Hepatic stellate cell (primary cell): ENCODE data around the gene TAC4.
"Not testable (repeated sequence)": the region's sequence is repeated elsewhere in the genome, so short reads cannot be mapped to it uniquely, and the experiment has no call there.

Experiments
- DNase-seq: peaks from one replicate; pipeline ENCODE4 v3.0.0; 2011; ENCODE audit warnings: low spot score

TAC4 gene

DNA sequence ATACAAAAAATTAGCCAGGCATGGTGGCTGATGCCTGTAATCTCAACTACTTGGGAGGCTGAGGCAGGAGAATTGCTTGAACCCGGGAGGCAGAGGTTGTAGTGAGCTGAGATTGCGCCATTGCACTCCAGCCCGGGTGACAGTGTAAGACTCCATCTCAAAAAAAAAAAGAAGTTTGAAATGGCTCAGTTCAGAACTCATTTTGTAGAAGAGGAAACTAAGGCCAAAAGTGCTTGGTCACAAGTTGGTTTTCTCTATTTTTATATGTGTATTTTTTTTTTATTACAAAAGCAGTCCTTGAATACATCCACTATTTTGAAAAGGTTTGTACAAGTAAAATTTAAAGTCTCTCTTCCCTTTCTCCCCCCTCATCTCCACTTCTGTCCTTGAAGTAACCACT lies 5.5 kb downstream of the TAC4 start:
- no peak for DNase-seq

DNA sequence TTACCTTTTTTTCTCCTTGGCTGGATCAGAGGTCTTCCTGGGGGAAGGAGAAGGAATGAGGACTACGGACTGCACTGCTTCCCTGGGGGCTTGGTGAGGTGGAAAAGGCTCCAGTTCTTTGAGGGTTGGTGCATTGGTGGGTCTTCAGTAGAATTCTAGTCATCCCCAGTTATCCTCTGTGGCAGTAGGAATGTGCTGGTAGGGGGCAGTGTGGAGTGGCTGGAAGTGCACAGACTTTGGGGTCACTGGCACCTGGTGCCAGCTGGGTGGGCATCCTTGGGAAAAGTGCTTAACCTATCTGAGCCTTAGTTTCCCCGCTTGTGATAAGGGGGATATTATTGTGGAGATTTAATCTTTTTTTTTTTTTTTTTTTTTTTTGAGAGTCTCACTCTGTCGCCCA lies 6.3 kb downstream of the TAC4 start:
- DNase-seq: no peak

DNA sequence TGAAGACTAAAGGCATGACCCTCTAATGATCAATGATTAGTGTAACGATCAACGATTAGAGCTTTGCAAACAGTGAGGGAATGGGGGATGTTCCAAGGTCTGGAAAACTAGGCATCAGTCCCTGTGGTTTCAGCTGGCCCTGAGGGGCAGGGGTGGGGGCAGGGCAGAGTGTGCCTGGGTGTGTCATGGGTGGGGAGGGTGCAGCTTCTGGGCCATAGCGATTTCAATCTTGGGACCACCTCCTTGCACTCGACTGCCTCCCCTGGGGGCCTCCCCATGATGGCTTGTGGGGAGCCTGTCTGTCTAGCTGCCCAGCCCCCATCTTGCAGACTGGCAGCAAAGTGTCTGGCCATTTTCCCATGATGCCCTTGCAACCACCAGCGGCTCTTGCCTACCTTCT lies 8.4 kb downstream of the TAC4 start:
- no peak for DNase-seq

DNA sequence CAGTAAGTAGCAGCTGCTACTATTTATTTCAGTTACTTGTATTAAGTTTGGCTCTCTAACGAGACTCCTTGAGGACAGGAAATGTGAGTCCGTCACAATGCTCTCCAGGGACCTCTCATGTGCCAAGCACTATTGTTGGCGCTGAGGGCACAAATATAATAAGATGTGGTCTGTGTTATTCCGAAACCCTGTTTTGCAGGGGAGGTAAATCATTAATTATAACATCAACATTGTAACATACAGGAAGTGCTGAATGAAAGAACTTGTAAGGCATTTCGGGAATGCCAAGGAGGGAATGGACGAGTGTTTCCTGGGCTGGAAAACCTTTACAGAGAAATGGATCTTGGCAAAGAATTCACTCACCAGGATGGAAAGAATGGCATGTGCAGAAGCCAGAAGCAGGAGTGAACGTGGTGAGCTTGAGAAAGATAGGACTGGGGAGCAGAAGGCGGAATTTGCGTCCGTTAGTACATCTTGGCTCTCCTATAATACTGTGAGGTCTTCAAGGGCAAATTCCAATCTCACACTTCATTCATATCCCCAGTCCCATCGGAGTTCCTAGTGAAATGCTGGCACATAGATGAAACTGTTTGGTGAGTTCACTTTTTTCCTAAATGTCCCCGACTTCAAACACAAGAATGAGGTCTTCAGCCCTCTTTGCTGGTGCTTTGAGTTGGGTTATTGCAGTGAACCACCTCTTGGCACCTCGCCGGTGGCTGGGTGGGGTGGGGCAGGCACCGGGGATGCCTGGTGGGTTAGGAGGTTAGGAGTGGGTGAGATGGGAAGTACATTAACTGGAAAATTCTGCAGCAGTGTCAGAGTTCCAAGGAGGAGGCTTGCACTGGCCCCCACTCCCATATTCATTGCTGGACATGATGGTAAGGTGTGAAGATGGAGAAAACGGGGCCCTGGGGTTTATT lies 11.5 kb downstream of the TAC4 start:
- no peak for DNase-seq

DNA sequence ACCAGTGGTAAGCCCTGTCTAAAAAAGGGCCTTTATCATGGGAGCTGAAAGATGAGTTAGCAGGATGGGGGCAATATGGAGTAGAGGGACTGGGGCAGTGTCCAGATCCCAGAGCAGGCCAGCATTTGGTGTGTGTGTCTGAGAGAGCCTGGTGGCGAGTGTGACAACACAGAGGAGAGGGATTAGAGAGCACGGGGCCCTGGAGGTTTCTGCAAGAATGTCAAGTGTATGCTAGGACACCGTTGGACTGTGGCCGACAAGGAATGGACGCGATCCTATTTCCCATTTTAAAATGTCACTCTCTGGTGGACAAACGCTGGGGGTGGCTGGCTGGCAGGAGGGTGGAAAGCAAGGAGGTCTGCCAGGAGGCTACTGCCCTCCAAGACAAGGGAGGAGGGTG lies 12.4 kb downstream of the TAC4 start:
- DNase-seq: no peak

DNA sequence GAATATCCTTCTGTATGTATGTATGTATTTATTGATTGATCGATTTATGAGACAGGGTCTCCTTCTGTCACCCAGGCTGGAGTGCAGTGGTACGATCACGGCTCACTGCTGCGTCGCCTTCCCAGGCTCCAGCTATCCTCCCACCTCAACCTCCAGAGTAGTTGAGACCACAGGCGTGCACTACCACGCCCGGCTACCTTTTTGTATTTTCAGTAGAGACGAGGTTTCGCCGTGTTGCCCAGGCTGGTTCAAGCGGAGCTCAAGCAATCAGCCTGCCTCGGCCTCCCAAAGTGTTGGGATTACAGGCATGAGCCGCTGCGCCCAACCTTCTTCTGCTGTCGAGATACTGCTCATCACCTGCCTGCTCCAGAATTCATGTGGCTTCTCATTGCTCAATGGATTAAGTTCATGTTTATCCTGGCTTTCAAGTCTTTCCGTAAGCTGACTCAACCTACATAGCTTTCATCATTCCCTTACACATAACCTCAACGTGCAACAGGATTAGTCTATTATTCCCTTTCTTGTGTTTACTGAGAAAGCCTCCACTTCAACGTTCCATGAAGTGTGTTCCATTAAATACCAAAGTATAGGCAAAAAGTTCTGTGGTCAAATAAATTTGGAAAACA lies 13.6 kb downstream of the TAC4 start:
- no peak for DNase-seq

DNA sequence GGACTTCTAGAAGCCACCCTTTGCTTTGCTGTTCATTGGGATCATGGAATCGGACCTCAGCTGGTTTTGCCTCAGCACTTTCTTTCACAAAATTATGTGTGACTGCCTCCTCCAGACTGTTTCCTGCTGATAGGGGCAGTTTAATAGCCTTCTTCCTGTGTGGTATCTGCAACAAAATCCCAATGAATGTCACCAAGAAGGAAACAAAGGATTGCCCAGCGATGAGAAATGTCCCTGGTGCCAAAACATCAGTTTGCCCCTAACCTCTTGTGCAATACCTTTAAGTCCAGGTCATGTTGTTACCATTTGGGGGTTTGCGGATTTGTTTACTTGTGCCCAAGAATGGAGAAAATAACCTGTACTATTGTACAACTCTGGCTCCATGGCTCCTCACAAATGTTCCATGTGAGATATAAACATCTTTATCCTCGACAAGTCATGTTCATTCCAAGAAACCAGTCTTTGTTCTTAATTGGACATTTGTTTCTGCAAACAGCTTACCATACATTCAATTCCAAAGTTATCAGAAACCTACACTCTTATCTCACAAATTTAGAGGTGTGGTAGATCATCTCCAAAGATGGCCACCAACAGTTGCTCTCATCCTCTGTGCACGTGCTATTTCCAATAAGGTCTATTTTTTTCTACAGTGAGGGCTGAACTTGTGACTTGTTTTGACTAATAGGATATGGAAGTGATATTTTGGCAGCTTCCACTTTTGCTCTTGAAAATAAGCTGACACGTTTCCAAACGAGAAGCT lies 14.8 kb downstream of the TAC4 start:
- DNase-seq: no peak

DNA sequence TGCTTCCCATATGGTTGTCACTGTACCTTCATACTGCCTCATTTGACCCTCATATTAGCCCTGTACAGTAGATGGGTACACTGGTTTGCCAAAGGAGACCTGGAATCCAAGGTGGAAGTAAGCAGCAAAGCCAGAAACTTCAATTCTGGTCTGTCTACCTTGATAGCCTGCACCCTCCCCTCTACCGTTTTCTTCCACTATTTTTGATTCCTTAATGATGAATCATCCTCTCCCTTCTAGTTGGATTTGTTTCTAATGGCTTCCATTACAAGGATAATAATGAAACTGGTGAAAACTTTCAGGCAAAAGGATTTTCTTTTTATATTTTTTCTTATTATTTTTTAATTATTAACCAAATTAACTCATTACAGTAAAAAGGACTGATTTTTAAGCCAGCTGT lies 17.3 kb downstream of the TAC4 start:
- no peak for DNase-seq

DNA sequence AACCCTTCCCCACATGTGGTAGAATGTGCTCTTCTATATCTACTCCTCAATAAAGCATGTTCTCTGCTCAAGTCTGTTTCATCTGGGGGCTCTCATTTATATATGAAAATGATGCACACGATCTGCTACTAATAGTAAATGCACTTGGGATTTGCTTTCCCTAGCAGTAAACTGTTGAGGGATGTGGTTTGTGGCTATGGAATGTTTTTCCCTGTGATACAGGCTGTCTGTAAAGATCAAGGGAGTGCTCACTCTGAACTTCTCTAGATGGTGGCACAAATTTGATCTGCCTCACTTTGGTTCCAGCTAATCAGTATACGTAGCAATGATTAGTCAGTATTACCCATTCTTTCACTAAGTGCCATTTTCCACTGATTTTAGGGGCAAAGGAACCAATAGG lies 18.8 kb downstream of the TAC4 start:
- no peak for DNase-seq

DNA sequence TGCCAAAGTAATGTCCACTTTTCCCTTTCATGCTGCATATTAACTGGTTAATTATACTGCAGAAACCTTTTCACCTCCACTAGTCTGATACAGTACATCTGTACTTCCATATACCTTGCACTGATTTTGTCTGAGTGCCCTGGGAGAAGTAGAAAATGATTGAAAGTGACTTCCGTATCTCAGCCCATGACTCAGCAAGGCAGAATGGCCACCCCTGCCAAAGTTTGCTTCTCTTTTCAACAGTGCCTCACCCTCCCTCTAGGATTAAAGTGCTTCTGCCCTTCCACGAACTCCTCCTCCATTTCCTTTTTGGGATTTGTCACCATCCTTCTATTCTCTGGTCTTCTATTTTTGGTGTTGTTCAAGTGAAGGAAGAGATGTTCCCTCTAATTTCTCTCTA lies 19.5 kb downstream of the TAC4 start:
- DNase-seq: not testable (repeated sequence)

DNA sequence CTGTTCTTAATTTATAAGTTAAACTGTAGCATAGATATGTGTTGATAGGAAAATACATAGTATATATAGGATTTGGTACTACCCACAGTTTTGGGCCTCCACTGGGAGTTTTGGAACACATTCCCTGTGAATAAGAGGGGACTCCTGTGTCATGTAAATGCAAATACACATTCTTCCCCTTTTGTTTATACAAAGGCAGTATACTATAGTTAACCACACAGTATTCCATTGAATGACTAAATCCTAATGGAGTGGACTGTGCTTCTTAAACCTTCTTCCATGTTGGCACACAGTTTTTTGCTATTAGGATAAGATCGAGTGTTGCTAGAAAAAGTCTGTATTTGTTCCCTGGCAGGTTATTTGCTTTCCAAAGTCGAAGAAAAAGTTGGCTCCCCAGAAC lies 22.2 kb downstream of the TAC4 start:
- no peak for DNase-seq

DNA sequence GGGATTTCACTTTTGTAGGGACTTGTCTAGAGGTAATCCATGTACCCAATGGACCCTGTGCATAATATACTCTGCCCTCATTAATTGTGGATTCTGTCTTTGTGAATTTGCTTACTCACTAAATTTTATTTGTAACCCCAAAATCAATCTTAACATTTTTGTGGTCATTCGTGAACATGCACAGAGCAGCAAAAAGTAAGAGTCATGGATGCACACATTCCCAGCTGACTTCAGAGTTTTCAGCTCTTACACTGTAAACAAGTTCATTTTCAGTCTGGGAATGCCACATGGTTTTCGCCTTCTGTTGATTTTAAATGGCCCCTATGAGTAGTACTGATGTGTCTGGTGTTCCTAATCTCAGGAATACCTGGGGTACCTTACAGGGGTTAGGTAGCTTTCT lies 24.3 kb downstream of the TAC4 start:
- no peak for DNase-seq

DNA sequence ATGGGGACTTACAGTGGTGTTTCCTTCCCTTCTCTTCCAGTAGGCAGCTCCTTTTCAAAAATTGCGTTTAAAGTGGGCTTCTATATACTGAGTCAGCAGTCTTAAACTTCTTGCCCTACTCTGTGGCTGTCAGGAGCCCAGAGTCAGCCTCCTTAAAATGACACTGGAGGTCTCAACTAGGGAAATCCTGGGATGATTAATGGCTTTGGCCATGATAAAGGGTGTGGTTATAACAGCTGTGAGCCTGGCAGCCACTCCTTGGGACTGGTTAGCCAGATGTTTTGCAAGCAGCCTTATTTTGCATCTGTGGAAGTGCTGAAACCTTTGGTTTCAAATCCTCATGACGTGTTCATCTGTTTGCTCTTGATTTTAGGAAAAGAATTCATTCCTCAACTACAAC lies 25.0 kb downstream of the TAC4 start:
- DNase-seq: no peak

DNA sequence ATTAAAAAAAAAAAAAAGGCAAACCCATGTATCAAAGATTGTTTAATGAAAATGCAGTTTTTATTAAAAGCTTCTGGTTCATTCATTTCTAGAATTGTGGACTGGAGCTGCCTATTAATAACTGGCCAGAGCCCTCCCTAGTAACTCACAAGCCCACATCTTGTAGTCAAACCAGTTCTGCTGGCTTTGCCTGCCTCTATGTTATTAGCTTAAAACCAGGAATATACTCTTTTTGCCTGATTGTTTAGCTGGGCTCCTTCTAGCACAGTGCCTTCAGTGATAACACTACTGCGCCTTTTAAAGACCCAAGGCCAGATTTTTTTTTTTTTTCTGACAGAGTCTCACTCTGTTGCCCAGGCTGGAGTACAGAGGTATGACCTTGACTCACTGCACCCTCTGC lies 26.0 kb downstream of the TAC4 start:
- no peak for DNase-seq

DNA sequence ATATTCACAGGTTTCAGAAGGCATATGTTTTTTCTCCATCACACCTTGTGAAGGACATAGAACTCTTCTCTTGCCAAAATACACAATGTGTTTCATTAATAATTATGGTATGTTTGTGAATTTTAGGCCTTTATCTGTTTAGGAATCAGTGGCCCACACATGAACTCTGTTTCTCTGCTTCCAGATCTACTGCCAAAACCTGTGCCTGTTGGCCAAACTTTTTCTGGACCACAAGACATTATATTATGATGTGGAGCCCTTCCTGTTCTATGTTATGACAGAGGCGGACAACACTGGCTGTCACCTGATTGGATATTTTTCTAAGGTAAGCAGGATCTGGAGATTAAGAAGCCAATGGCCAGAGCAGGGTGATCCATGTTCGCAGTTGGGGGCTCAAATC lies 26.4 kb downstream of the TAC4 start:
- no peak for DNase-seq

DNA sequence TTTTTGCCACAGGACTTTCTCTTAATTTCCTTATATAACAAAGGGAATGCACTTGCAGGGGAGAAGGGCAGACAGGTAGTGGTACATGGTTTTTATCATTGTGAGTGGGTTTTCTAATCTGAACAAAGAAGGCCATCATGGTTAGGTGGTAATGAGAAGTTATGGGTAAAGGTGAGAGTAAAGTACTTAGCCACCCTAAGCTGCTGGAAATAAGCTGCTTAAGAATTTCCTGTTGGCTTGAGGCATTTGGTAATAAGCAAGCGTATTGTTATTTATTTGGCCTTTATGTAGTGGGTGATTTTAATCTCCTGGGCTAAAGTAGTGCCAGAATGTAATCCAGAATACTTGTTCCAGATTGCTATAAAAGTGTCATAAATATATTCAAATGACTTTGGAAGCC lies 27.1 kb downstream of the TAC4 start:
- no peak for DNase-seq

DNA sequence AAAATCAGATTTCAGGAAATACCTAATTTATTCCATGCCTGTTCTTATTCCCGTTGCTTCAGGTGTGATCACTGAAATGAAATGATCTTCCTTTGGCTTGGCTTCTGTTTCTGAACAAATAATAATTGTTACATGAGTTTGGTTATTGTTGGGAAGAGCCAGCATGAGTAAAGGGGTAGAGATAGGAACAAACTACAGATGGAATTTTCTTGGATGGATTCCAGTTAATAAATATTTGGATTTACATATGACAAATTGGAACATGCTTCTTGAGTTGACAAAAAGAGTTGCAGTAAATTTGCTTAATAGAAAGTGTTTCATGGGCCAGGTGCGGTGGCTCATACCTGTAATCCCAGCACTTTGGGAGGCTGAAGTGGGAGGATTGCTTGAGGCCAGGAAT lies 28.2 kb downstream of the TAC4 start:
- no peak for DNase-seq

DNA sequence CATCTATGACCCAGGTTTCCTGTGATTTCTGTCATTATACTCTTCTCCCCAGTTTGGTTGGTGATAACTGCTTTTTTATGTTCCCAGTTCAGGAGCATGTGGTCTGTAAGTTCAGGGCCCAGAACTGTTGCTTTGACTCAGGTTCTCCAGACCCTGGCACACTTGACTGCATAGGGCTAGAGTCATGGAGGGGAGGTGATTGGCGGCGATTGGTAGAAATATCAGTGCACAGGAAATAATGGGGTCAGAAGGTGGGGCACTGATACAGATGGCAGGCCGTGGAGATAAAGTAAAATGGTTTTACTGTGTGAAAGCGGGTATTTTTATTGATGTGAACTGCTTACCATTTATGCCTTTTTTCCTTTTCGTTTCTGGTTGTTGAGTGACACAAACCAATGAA lies 28.7 kb downstream of the TAC4 start:
- no peak for DNase-seq

DNA sequence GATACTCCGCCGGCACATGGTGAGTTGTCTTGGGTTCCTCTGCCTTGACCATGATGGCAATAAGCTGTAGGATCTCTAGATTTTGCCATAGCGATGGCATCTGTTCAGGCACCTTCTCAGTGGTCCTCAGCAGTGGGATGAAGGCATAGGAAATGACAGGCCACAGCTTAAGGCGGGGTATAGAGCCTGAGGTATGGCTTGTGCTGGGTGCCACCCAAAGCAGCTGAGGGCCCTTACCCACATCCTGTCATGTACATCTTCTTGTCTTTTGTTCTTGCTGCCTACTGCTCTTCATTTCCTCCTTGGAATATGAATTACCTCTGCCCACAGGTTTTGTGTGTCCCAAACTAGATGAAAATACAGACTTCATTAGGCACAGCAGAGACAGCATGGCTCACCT lies 29.9 kb downstream of the TAC4 start:
- no peak for DNase-seq

DNA sequence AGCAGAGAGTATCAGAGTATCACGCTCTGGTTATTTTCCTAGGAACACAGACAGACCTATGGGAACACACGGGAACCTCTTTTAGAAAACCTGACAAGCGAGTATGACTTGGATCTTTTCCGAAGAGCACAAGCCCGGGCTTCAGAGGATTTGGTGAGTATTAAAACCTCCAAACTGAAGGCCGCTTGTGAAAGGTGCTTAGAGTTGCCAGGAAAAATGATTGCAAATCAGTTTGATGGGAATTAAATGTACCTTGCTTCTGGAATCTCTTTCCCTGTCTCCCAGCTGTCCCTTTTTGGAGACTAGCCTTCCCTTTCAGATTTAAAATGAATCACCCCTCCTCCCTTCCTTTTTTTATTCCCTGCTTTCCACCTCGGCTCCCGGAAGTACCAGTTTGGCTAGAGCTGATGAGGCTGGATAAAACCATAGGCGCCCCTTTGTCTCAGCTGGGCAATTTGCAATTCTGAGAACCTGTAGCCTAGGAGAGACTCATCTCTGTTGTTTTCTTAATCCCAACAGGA lies 32.0 kb downstream of the TAC4 start:
- DNase-seq: no peak

DNA sequence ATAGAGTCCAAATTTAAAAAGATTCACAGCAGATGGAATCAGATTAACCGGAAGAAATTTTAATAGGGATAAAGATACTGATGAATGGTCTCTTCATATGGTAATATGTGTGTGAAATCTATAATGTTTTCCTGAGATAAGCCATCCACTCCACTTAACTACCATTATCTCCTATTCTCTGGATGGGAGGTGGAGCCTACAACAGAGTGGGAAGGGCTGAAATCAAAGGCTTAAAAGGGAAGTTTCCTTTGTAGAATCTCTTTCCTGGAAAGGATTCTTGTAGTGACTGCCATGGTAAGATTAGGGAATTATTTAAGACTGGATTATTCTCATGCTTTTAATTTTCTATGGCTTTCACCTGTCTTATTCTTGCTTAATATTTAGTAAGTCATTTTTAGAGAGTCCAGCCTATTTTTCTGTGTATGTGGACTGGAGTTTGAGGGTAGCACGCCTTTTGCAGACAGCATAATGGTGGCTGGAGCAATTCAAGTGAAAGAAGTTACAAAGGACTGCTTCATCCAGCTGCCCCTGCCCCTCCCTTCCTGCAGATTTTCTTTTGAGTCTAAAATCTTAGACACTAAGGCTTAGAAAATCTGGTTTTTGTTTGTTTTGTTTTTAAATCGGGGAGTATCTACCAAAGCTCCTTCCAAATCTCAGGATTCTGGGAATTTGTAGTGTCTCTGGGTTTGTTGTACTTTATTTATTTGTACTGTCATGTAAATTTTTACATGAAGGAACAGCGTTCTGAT lies 32.9 kb downstream of the TAC4 start:
- no peak for DNase-seq

DNA sequence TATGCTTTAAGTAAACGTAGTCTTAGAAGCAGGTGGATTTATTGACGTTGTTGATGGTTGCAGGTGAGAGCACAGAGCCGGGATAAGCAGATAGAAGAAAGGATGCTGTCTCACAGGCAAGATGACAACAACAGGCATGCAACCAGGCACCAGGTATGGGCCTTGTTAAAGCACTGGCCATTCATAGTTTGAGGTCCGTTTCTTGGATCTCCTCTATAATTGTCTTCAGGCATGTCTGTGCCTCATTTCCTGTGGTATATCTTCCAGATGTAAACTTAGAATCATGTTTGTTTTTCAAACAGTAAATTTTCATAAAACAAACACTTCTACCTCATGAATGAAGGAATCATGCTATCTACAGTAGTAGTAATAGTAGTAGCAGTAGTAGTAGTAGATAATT lies 38.8 kb downstream of the TAC4 start:
- no peak for DNase-seq
